ENCODE measurements around the gene PCCA. TPM values are rescaled to one million over a fixed set of nuclear protein-coding genes. Genes with fewer than 3 reads are reported as not detected.

The PCCA gene
- total and polyA plus RNA-seq, 2 experiments from 2014 or later: 29.8 to 59.2 TPM

- Histone ChIP-seq H3K4me1 (ENCODE audit: low read depth) (peaks cover 21% of the 10 kb centered on the region), H3K4me3 (no peak overlapping the region), H3K27ac (no peak overlapping the region), H3K27me3 (no peaks in the 10 kb centered on the region), H3K36me3 (no peaks in the 10 kb centered on the region), H3K9me3 (ENCODE audit: low read depth) (no peaks in the 10 kb centered on the region)
- TF ChIP-seq CTCF (IDR thresholded peaks at IDR 0.05; ENCODE audit: low read depth, low read length): no peak
- no peak for DNase-seq (ENCODE audit: low read depth in 1 of 2, low spot score in 1 of 2)
Measured at GRCh38 chr13:100513171-100513570, 424.3 kb downstream of the PCCA start.

- Histone ChIP-seq H3K4me3 (no peak overlapping the region), H3K4me1 (ENCODE audit: low read depth) (peaks cover 21% of the 10 kb centered on the region), H3K27ac (no peak overlapping the region), H3K9me3 (ENCODE audit: low read depth) (no peaks in the 10 kb centered on the region), H3K36me3 (no peaks in the 10 kb centered on the region), H3K27me3 (no peaks in the 10 kb centered on the region)
- no peak for TF ChIP-seq CTCF (IDR thresholded peaks at IDR 0.05; ENCODE audit: low read depth, low read length)
- peak in 1 of 2 donors; percentile 42 for DNase-seq (ENCODE audit: low read depth in 1 of 2, low spot score in 1 of 2)
Measured at GRCh38 chr13:100513987-100514670, 425.2 kb downstream of the PCCA start.

GRCh38 chr13:100514788-100515409 is 426.0 kb downstream of the PCCA start:
- DNase-seq (ENCODE audit: low read depth in 1 of 2, low spot score in 1 of 2): peak; percentile 82 to 84
- peaks cover 19% of the 10 kb centered on the region for H3K4me1 ChIP-seq (ENCODE audit: low read depth)
- no peak overlapping the region for H3K27ac ChIP-seq
- H3K36me3 ChIP-seq: no peaks in the 10 kb centered on the region
- no peak overlapping the region for H3K4me3 ChIP-seq
- no peaks in the 10 kb centered on the region for H3K27me3 ChIP-seq
- no peaks in the 10 kb centered on the region for H3K9me3 ChIP-seq (ENCODE audit: low read depth)
- TF ChIP-seq CTCF (IDR thresholded peaks at IDR 0.05; ENCODE audit: low read depth, low read length): peak; percentile 96

- Histone ChIP-seq H3K4me3 (no peak overlapping the region), H3K4me1 (ENCODE audit: low read depth) (peaks cover 14% of the 10 kb centered on the region), H3K9me3 (ENCODE audit: low read depth) (no peaks in the 10 kb centered on the region), H3K27ac (no peak overlapping the region), H3K27me3 (no peaks in the 10 kb centered on the region), H3K36me3 (no peaks in the 10 kb centered on the region)
- DNase-seq (ENCODE audit: low read depth in 1 of 2, low spot score in 1 of 2): no peak
- no peak for TF ChIP-seq CTCF (IDR thresholded peaks at IDR 0.05; ENCODE audit: low read depth, low read length)
Measured at GRCh38 chr13:100515410-100515800, 426.5 kb downstream of the PCCA start.

- H3K4me1 ChIP-seq (ENCODE audit: low read depth): no peaks in the 10 kb centered on the region
- TF ChIP-seq CTCF (IDR thresholded peaks at IDR 0.05; ENCODE audit: low read depth, low read length): no peak
- no peaks in the 10 kb centered on the region for H3K27me3 ChIP-seq
- no peak overlapping the region for H3K4me3 ChIP-seq
- no peak overlapping the region for H3K27ac ChIP-seq
- no peaks in the 10 kb centered on the region for H3K36me3 ChIP-seq
- DNase-seq (ENCODE audit: low read depth in 1 of 2, low spot score in 1 of 2): no peak
- H3K9me3 ChIP-seq (ENCODE audit: low read depth): no peaks in the 10 kb centered on the region
Measured at GRCh38 chr13:100517135-100517534, 428.2 kb downstream of the PCCA start.

All from cardiac muscle cell (in vitro differentiated cells and primary cell).